ENCODE data around the gene TBC1D10A. TPM values are rescaled to one million over a fixed set of nuclear protein-coding genes. Genes with fewer than 3 reads are reported as not detected.

Gene TBC1D10A
- total and polyA plus RNA-seq, 9 donors = 6.1 to 39.3 (median 28.1) TPM

- Histone ChIP-seq H3K4me1 (ENCODE audit: insufficient read depth) (peaks cover 17% of the 10 kb centered on the region), H3K4me3 (peak overlapping the region; percentile 97), H3K36me3 (no peaks in the 10 kb centered on the region), H3K9me3 (no peaks in the 10 kb centered on the region), H3K27me3 (no peaks in the 10 kb centered on the region), H3K27ac (peak overlapping the region in 1 of 2 donors; percentile 87)
- DNase-seq = peak; percentile 86 to 92 (median 89)
- TF ChIP-seq, protein P1, sequence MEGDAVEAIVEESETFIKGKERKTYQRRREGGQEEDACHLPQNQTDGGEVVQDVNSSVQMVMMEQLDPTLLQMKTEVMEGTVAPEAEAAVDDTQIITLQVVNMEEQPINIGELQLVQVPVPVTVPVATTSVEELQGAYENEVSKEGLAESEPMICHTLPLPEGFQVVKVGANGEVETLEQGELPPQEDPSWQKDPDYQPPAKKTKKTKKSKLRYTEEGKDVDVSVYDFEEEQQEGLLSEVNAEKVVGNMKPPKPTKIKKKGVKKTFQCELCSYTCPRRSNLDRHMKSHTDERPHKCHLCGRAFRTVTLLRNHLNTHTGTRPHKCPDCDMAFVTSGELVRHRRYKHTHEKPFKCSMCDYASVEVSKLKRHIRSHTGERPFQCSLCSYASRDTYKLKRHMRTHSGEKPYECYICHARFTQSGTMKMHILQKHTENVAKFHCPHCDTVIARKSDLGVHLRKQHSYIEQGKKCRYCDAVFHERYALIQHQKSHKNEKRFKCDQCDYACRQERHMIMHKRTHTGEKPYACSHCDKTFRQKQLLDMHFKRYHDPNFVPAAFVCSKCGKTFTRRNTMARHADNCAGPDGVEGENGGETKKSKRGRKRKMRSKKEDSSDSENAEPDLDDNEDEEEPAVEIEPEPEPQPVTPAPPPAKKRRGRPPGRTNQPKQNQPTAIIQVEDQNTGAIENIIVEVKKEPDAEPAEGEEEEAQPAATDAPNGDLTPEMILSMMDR (IDR thresholded peaks at IDR 0.05) = peak; percentile 70 to 94 (median 90)
- TF ChIP-seq POLR2A (IDR thresholded peaks at IDR 0.05) = peak; percentile 50
- no peak for TF ChIP-seq EP300 (IDR thresholded peaks at IDR 0.05)
- intact Hi-C loops (cut with DNase I) = loop anchor here in 3 of 4 donors (2.0 to 5.0 kb wide), 4 partner anchors 37 to 99 kb away; partner anchors contain the start of genes RNF215 (in 3 of the 3), CCDC157 (in 2 of the 3) and SF3A1 (in 2 of the 3)
- 6 to 18% (median 7%) methylated on average over 4 to 5 of the region's 5 CpGs for WGBS, 3 donors
Observed at GRCh38 chr22:30287648-30288418, 38.9 kb downstream of the TBC1D10A start.

DNA sequence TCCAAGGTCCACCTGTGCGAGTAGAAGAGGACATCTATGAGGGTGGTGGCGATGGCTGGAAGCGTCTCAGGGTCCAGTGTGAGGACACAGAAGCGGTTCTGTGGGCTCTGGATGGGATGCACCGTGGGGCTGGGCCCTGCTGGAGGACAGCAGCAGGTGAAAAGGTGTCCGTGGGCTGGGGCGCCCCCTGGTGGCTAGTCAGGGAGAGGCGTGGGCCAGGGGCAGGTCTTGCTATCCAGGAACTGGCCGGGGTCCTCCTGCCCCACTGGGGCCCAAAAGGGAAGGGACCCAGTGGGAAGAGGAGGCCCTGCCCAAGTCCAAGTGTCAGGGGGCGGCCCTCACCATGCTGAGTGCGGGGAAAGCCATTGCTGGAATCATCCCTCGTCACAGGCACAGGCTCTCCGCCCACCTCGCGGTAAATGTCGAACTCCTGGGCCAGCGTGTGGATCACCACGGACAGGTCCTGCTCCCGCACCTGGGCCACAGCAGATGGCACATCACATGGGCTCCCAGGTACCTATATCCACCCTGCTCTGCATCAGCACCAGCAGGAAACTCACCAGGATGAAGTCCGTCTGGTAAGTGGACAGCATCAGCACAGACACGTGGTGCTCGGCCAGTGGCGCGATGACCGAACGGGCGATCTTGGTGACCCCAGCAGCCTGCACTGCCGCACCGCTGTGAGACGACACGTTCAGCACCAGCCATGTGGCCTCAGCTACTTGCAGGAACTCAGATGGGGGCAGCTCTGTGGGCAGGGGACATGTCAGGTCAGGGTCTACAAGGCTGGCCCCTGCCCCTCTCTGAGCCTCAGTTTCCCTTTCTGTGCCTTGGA is 39.7 kb downstream of the TBC1D10A start:
- DNase-seq = peak in 4 of 5 donors; percentile 71 to 79 (median 74)
- Histone ChIP-seq H3K9me3 (no peaks in the 10 kb centered on the region), H3K36me3 (no peaks in the 10 kb centered on the region), H3K27ac (no peak overlapping the region), H3K27me3 (no peaks in the 10 kb centered on the region), H3K4me1 (ENCODE audit: insufficient read depth) (peaks cover 17% of the 10 kb centered on the region), H3K4me3 (no peak overlapping the region)
- 67 to 72% (median 70%) methylated on average over 28 to 31 of the region's 31 CpGs for WGBS, 3 donors
- TF ChIP-seq, protein P1 (IDR thresholded peaks at IDR 0.05) = peak; percentile 55 to 80 (median 60)
- TF ChIP-seq POLR2A (IDR thresholded peaks at IDR 0.05) = no peak
- intact Hi-C loops (cut with DNase I) = loop anchor here in 2 of 4 donors (2.0 to 5.0 kb wide), 2 partner anchors 100 kb away; partner anchors contain the start of gene RNF215 (in 2 of the 2)

GRCh38 chr22:30286331-30286730 is 40.4 kb downstream of the TBC1D10A start:
- Histone ChIP-seq H3K9me3 (no peaks in the 10 kb centered on the region), H3K4me3 (no peak overlapping the region), H3K27me3 (no peaks in the 10 kb centered on the region), H3K36me3 (no peaks in the 10 kb centered on the region), H3K4me1 (ENCODE audit: insufficient read depth) (peaks cover 14% of the 10 kb centered on the region), H3K27ac (no peak overlapping the region)
- DNase-seq = no peak
- 72 to 76% (median 73%) methylated on average over 5 of the region's 5 CpGs for WGBS, 3 donors
- TF ChIP-seq, protein P1 (IDR thresholded peaks at IDR 0.05) = no peak
- TF ChIP-seq POLR2A (IDR thresholded peaks at IDR 0.05) (no peak), EP300 (IDR thresholded peaks at IDR 0.05) (no peak)
- intact Hi-C loops (cut with DNase I) = loop anchor here in 2 of 4 donors (2.0 to 5.0 kb wide), 2 partner anchors 100 to 101 kb away; partner anchors contain the start of gene RNF215 (in 2 of the 2)

- H3K4me3 ChIP-seq = no peak overlapping the region
- H3K36me3 ChIP-seq = no peaks in the 10 kb centered on the region
- H3K9me3 ChIP-seq = no peaks in the 10 kb centered on the region
- H3K27me3 ChIP-seq = no peaks in the 10 kb centered on the region
- 84 to 95% (median 86%) methylated on average over 7 to 8 of the region's 8 CpGs for WGBS, 3 donors
- intact Hi-C loops (cut with DNase I) = loop anchor here in 2 of 4 donors (2.0 to 5.0 kb wide), 2 partner anchors 101 kb away; partner anchors contain the start of gene RNF215 (in 2 of the 2)
- DNase-seq = no peak
- TF ChIP-seq POLR2A (IDR thresholded peaks at IDR 0.05) (no peak), EP300 (IDR thresholded peaks at IDR 0.05) (no peak)
- TF ChIP-seq, protein P1 (IDR thresholded peaks at IDR 0.05) = no peak
- peaks cover 10% of the 10 kb centered on the region for H3K4me1 ChIP-seq (ENCODE audit: insufficient read depth)
- no peak overlapping the region for H3K27ac ChIP-seq
Observed at GRCh38 chr22:30285846-30286200, 40.9 kb downstream of the TBC1D10A start.

Measured in ovary (tissue), 9 donors.